Hypothalamus (tissue), 51 donors: ENCODE results near the gene IL5RA.

Source experiments
- DNase-seq, 51 donors: peaks; one replicate each; lab custom pipeline; 2025; lab: John Stamatoyannopoulos, UW

IL5RA gene

DNA sequence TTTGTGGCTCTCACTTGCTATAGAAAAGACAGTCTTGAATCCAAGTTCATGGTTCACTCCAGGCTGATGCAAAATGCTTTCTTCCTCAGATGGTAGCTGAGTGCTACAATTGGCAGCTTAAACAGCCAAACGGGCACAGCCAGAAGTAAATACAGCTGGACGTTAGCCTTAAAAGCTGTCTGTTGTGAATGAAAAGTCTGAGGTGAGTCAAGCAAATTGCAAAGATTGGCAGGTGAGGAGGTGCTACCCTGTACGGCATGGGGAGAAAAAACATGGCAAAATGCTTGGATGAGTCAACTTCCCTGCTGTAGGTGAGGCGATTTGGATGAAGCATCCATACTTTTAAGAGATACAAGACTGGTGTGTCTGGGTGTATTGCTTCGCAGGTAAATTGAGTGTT is 40.5 kb downstream of the IL5RA start:
- no peak for DNase-seq

DNA sequence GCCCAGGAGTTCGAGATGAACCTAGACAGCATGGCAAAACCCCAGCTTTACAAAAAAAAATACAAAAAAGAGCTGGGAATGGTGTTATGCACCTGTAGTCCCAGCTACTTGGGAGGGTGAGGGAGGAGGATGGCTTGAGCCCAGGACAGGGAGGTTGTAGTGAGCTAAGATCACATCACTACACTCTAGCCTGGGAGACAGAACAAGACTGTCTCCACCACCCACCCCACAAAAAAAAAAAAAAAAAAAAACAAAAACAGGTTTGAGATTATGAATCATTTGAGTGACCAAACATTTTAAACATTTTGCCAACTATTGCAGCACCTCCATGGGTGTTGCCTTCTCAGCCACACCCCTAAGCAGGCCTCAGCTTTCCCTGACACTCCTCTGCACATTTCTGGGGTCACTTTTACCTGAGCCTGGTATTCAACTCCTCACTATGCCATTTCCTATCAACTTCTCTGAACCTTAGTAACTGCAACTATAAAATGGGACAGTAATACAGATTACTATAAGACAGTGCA is 41.8 kb downstream of the IL5RA start:
- no peak for DNase-seq

DNA sequence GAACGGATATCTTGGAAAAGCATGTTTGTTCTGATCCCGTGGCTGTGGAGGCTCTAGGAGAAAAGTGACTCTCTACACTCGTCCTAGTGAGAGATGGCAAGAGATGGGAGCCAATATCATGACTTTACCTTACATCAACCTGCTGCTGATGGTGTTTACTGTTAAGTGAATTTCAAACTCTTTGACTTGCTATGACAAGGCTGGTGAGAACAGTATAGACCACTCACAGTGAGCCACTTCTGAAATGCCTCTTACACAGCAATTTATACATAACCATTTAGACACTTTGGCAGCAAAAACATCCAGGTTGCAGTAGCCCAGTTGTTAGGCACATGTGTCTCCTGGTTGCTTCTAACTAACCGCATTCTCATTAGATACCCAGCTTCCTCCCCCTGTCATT is 43.3 kb downstream of the IL5RA start:
- DNase-seq, result no peak

DNA sequence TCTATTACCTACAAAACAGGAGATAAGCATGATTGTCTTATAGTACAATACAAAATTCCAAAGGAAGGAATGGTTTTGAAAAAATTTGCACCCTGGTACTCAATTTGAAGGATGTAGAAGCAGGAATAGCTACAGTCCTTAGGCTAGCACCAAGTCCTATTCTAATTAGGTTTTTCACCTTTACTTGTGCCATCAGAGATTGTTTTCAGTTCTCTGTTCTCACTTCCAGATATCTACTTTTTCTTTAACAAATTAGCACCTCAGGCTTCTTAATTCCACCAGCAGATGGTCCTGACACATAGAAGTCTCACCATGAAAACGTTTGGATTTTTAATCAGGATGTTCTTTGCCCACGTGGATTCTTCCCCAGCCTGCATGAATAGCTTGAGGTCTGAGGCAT is 43.8 kb downstream of the IL5RA start:
- DNase-seq, result no peak

DNA sequence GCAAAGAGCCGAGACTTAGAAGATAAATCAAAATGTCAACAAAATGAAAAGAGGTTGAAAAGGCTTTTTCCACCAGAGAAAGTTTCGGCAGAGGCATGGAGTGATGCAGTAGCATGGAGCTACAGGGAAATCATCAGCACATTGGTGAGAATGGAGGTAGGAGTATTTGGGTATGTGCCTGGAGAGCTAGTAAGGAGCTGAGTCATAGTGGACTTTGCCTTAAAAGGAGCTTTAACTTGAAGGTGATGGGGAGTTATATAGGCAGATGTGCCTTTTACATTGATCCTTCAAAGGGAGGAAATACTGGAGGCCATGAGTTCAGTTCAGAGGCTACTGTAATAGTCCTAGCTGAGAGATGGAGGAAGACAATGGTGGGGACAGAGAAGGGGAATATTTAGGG is 44.3 kb downstream of the IL5RA start:
- no peak for DNase-seq

DNA sequence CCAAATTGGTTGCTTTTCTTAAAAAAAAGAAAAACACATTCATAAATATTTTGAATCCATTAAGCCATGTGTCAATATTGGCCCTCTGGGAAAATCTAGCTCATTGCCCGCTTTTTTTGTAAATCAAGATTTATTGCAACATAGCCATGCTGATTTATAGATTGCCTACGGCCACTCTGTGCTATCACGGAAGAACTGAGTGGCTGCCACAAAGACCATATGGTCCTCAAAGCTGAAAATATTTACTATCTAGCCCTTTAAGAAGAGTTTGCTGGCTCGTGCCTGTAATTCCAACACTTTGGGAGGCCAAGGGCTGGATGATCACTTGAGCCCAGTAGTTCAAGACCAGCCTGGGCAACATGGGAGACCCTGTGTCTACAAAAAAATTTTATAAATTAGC is 45.9 kb downstream of the IL5RA start:
- DNase-seq, result no peak

DNA sequence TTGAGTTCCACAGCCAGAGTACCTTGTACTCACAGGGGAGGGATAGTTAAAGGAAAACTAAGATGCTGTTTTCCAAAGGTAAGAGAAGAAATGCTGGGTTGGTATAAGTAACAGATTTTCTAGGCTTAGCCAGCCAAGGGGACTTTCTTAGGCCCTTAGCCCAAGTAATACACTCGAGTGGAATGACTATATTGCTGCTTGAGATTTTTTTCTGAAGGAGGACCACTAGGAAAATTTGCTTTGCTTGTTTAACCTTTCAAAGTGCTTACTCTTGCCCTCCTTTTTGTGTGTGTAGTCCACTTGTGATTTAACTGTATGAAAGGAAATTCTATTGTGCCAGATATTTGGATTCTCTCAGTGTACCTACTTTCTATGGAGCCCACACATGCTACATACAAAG is 50.5 kb downstream of the IL5RA start:
- DNase-seq, result no peak

DNA sequence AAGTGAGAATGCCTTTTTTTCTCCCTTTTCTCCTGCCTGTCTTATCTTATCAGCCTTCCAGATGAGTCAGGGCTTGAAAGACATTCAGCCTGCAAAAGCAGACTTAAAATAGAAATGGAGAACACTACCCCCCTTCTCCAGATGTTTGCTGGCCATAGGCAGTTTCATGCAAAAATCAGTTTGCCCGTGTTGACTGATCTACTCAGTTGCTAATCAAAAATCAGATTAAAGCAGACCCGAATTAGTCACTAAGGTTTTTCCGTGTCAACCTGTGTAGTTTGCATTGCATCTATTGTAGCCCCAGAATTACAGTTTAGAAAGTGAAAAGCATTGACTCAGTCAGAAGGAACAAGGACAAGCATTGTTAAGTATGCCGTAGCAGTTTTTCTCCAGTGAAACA is 56.2 kb downstream of the IL5RA start:
- DNase-seq, result peak in 1 of 51 donors; percentile 23

DNA sequence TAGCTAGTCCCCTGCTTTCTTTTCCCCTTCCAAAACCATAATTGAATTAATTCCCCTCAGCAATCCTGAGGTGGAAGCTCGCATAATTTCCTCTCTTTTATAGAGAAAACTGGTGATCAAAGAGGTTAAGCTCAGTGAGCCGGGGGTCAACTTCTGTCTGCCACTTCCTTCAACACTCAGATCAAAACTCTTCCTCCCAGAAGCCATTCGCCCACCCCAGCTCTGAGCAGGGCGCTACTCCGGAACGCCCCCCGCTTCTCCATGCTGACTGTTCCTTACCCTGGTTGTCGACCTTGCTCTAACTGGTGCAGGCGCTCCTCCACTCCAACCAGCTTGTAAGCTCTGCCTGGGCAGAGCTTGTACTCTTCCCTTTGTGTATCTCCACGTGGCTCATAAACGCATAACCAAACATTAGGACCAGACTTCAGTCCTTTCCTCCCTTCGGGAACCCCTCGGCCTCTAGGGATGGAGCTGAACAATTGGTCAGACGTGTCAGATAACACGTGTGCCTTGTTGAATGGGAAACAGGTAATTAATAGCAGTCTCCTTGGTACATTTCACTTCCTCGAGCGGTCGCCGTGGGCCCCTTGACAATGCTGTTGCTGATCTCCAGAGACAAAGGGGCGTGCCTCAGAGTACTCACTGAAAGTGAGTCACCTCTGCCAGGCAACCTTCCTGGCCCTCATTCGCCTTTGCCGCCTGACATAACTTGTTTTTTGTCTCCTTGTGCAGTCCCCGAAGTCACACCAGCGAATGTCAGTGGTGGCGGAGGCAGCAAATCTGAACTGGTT is 71.8 kb downstream of the IL5RA start:
- DNase-seq, result peak in 2 of 51 donors; percentile 1 to 17

DNA sequence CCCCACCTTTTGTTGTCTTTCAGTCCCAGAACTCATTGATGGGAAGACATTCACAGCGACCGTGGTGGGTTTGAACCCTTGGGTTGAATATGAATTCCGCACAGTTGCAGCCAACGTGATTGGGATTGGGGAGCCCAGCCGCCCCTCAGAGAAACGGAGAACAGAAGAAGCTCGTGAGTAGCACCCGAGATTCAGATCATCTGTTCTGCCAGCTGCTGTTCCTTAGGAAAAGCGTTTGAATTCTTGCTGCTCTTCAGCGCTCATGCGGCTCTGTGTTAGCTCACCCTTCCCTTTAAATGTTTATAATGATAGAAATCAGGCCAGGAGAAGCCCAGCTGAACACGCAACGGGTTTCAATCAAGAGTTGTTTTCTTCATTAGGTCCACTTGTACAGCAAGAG is 73.0 kb downstream of the IL5RA start:
- DNase-seq, result no peak

DNA sequence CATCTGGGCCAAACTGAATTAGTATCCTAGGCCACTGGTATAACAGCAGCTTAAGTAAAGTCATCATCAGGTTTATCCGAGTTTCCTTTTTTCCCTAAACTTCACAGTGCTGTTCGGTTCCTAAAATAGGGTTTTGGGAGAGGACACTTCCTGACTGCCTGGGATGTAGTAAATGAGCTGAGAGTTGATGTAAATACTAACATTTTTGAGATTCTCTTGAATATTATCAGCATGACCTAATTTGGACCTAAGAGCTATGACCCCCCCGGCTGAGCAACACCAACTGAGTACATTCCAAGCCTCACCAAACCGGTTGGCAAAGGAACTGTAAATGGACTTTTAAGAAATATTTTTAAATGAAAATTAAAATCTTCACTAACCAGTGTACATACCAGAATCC is 78.8 kb downstream of the IL5RA start:
- DNase-seq, result no peak

DNA sequence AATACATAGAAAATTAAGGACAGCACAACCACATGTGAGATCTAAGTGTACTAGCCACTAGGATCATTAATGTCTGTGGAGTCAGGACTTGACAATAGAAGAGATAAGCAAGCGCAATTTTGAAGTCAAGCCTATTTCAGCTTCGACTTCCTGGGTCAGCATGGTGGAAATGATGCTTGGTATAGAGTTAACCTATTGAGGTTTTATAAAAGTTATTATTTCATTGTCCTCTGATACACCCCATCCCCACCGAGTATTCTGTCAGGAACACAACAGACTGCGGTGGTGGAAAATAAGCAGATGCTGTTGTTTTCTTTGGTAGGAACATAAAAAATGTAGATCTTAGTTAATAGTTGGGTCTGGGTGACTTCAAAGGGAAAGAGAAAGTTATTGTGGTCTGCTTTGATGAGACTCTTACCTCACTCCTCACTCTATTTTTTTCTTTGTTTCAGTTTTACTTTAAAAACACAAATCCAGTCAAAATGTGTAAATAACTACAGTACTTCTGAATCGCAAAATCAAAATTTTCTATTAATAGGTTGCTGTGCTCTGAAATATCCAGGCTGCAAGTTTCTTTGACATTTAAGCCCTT is 82.1 kb downstream of the IL5RA start:
- no peak for DNase-seq

DNA sequence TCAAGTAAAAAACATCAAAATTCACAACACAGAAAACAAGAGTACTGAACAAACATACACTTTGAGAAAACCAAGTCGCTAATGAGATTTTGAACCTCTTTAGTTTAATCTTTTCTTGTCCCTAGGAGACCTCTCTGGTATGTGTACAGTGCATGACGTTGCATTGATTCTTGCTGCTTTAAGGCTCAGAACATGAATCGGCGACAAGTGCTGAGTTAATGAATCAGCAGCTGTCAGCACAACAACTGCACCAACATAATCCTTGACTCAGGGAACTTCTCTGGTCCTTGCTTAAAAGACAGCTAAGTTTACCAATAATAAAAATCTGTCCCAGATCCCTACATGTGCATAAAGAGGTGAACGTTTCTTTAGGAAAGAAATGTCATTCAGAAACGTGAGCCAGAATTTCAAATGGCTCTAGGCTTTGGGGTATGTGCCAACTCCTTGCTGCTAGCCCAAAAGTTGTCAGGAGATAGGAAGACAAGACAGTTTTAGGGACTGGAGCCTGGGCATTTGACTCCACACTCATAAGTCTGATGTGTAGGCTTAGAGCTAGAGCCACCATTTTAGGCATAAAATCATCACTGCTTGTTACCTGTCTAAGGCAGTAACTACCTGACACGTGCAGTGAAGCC is 86.9 kb downstream of the IL5RA start:
- DNase-seq, result no peak

DNA sequence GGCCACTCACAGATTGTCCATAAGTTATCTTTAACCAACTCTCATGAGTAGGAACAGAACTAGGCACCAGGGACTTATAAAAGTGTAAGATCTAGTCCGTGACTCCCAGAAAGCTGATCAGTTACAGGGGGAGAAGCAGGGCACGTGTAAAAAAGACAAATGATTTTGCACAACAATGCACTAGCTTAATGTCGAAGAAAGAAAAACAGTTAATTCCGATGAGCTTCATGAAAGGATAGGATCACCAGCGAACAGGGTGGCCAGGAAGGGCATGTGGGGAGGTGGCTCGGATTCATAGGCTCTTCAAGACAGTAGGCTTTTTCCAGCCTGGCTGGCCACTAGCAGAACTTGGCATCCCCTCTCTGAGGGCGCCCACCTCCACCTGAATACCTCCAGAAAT is 90.0 kb downstream of the IL5RA start:
- DNase-seq, result no peak
